Articular chondrocyte of knee joint (primary cell): Measurements from ENCODE around the gene TAS2R39. TPM values are rescaled to one million over a fixed set of nuclear protein-coding genes. Genes with fewer than 3 reads are reported as not detected.

Source experiments
- small RNA-seq: library from RNA; depleted of rRNA; stranded (forward); fragments of <200 nt; gene quantifications from one replicate; pipeline ENCODE3, GENCODE V24; 2012
- total RNA-seq: library from RNA; depleted of rRNA; stranded (reverse); fragments of >200 nt; gene quantifications from 2 replicates; pipeline ENCODE4 v1.2.3, GENCODE V29; 2012

The TAS2R39 gene
- not detected in 2 replicates for total RNA-seq

GRCh38 chr7:143183024-143183423 is at the start of gene TAS2R39:
TSS of gene TAS2R39 (plus strand) at chr7:143183419. CDS start at chr7:143183419, 0 bp downstream.

GRCh38 chr7:143221737-143222136 is 38.5 kb downstream of the TAS2R39 start, which contains the start of gene TAS2R40:
TSS of gene TAS2R40 (plus strand) at chr7:143222037. CDS start at chr7:143222079, 42 bp downstream.

Small RNAs within 50 kb of the gene (small RNA-seq; reads per million reads assigned to genes)
- gene AC073342.3, result not detected

Other genes with a start within 250 kb of the TAS2R39 start
- not detected in 2 replicates for gene TRPV5, start 249.7 kb upstream of the TAS2R39 start, total RNA-seq
- not detected in 2 replicates for gene LLCFC1, start 243.9 kb upstream of the TAS2R39 start, total RNA-seq
- gene KEL, start 221.1 kb upstream of the TAS2R39 start, total RNA-seq, result not detected in 2 replicates
- gene OR9A2, start 156.3 kb upstream of the TAS2R39 start, total RNA-seq, result 0.22 TPM in 1 of 2 replicates, not detected in the other
- not detected in 2 replicates for gene OR6V1, start 131.1 kb upstream of the TAS2R39 start, total RNA-seq
- gene PIP, start 51.3 kb upstream of the TAS2R39 start, total RNA-seq, result not detected in 2 replicates
- not detected in 2 replicates for gene TAS2R40, start 38.6 kb downstream of the TAS2R39 start, total RNA-seq
- gene GSTK1, start 80.0 kb downstream of the TAS2R39 start, total RNA-seq, result 92.3 and 94.9 TPM in 2 replicates
- gene TMEM139, start 101.5 kb downstream of the TAS2R39 start, total RNA-seq, result 0.11 TPM in 1 of 2 replicates, not detected in the other
- gene CASP2, start 104.9 kb downstream of the TAS2R39 start, total RNA-seq, result 11.6 and 12.6 TPM in 2 replicates
- gene CLCN1, start 132.7 kb downstream of the TAS2R39 start, total RNA-seq, result not detected in 2 replicates
- gene FAM131B, start 179.3 kb downstream of the TAS2R39 start, total RNA-seq, result 0.39 and 0.54 TPM in 2 replicates
- gene ZYX, start 197.9 kb downstream of the TAS2R39 start, total RNA-seq, result 25.1 and 34.1 TPM in 2 replicates
- gene EPHA1, start 225.4 kb downstream of the TAS2R39 start, total RNA-seq, result not detected in 2 replicates